Measurements from ENCODE around the gene CSPG4.

Gene CSPG4

GRCh38 chr15:75663931-75664421 lies 48.7 kb downstream of the CSPG4 start:
- DNase-seq, result no peak

GRCh38 chr15:75662823-75663519 lies 49.7 kb downstream of the CSPG4 start:
- DNase-seq, result no peak

GRCh38 chr15:75661756-75662140 lies 50.9 kb downstream of the CSPG4 start:
- no peak for DNase-seq

- no peak for DNase-seq
Measured at GRCh38 chr15:75661100-75661755, 51.4 kb downstream of the CSPG4 start.

- DNase-seq, result no peak
Measured at GRCh38 chr15:75659928-75660645, 52.6 kb downstream of the CSPG4 start.

- no peak for DNase-seq
Measured at GRCh38 chr15:75659141-75659771, 53.4 kb downstream of the CSPG4 start.

- DNase-seq, result no peak
Measured at GRCh38 chr15:75656813-75657212, 55.8 kb downstream of the CSPG4 start.

GRCh38 chr15:75656331-75656730 lies 56.3 kb downstream of the CSPG4 start:
- DNase-seq, result no peak

- DNase-seq, result no peak
Measured at GRCh38 chr15:75655931-75656330, 56.7 kb downstream of the CSPG4 start.

GRCh38 chr15:75654201-75654907 lies 58.3 kb downstream of the CSPG4 start:
- no peak for DNase-seq

- DNase-seq, result no peak
Measured at GRCh38 chr15:75653347-75653913, 59.2 kb downstream of the CSPG4 start.

- DNase-seq, result no peak
Measured at GRCh38 chr15:75651810-75652543, 60.7 kb downstream of the CSPG4 start.

- no peak for DNase-seq
Measured at GRCh38 chr15:75650908-75651809, 61.5 kb downstream of the CSPG4 start.

- DNase-seq, result no peak
Measured at GRCh38 chr15:75649848-75650247, 62.8 kb downstream of the CSPG4 start.

- no peak for DNase-seq
Measured at GRCh38 chr15:75649045-75649761, 63.4 kb downstream of the CSPG4 start.

GRCh38 chr15:75648156-75649000 lies 64.3 kb downstream of the CSPG4 start:
- no peak for DNase-seq

GRCh38 chr15:75647370-75648155 lies 65.1 kb downstream of the CSPG4 start, which contains the start of gene SNX33:
Gene SNX33 (plus strand): TSS chr15:75647912. CDS start chr15:75649103, 1,191 bp downstream.
- DNase-seq, result peak; percentile 57

GRCh38 chr15:75646944-75647364 lies 65.7 kb downstream of the CSPG4 start:
- DNase-seq, result peak; percentile 13

Data from stimulated activated CD4-positive, alpha-beta T cell treated with anti-CD3 and anti-CD28 coated beads, Interleukin-1b, Interleukin-23, amount 100 ng/mL, for 48 hours (primary cell).